Ammon's horn (tissue), 1 donor: Measurements from ENCODE around the gene CITED2.
"Not testable (repeated sequence)": the region's sequence is repeated elsewhere in the genome, so short reads cannot be mapped to it uniquely, and the experiment has no call there.

ENCODE experiments used
- DNase-seq: peaks from one replicate; pipeline ENCODE4 v3.0.0-alpha.2; 2016; ENCODE audit warnings: low spot score

The CITED2 gene, protein sequence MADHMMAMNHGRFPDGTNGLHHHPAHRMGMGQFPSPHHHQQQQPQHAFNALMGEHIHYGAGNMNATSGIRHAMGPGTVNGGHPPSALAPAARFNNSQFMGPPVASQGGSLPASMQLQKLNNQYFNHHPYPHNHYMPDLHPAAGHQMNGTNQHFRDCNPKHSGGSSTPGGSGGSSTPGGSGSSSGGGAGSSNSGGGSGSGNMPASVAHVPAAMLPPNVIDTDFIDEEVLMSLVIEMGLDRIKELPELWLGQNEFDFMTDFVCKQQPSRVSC

DNA sequence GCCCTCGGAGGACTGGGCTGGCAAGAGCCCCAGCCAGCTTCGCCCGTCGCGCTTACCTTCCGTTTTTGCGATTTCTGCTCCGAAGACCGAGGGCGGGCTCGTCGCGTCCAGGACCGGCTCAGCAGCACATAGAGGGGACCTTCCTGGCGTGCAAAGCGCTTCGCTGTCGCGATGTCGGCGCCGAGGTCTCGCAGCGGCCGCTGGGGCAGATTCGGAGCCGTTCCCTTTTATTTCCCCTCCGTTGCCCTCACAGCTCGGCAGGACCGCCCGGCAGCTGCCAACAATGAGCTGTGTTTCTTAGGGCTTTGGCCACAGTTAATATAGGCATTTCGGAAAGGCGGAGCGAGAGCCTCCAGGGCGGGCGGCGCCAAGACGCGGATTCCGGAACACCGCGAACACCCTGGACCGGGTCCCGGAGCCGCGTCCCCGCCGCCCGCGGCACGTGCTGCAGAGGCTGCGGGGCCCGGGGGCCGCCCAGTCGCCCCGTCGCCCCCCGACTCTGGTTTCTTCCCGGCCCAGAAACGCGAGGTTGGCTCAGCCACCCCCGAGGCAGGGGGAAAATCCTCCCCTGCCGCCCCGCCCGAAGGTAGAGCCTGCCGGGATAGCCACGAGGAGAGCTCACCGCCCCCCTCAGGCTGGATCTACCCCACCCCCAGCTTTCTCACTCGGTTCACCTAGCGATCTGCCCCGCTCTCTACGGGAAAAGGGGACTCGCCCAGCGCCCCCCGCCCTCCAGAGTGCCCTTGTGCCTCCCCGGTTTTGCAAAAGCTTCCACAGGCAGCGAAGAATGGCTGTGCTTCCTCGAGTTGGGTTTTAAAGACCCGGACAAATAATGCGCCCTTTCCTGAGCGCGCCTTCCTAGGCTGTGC, at the start of gene CITED2:
Gene CITED2, minus strand, starts transcription at position 292 of the 869 bp plus-strand sequence. CDS start 704 bp downstream, outside the sequence.
- DNase-seq, result peak; percentile 94

DNA sequence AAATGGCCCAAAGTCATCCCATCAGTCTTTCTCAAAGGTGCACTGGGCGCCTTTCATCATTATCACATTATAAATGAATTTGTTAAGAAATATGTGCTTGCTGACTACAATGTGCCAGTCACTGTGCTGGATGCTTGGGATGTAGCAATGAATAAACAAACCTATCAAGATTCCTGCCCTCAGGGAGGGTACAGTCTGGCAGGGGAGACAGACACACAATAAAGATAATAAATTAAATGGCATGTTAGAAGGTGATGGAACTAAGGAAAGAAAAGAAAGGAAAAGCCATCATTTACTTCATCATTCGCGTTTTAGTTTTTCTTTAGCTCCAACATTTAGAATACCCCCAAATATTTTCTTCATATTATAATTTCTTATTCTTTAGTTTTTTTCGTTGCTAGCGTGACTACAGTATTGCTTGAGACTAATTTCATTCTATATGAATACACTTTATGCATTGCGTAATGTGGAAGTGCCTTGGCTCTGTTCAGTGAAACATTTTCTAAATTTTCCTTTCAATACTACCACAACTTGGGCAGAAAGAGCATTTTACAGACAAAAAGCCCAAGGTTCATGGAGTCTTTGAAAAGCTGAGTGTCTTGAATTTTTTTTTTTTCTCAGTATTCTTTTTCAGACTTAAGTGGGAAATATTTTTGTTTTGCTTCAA, 48.7 kb upstream of the CITED2 start:
- DNase-seq, result no peak

DNA sequence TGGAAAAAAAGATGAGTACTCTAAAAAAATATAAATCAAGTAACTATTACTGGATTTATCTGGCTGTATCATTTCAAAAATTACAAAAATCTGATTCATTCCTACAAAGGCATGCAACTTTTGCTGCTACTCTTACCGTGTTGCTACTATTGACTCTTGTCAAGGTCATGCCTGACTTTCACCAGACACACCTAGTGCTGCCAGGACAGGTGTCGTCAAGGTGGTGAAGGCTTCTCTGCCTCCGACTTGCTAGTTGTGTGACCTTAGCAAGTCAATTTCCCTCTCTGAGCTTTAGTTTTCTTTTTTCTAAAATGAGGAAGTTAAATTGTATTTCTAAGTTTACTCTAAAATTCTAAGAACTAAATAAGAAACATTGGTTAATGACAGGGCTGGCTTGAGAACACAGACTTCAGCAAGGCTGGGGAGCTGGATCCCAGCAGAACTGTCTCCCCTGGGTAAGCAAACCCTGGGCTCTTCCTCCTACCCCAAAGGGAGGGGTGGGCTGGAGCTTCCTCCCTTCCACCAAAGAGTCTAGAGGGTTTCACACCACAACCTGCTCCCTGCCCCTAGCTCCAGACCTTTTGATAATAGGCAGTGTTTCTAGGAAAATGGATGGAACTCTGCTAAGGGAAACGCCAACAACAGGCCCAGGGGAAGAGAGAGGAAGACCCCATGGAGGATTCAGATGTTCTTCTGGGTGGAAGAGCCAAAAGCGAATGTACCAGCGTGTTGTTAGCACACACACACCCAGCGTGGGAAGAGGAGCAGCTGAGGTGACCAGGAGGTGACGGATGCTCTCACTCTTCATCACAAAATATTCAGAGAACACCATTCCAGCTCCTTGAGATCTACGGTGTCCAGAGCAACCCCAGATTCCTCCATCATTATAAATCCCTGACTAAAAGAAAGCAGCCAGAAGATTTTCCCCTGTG, 47.9 kb upstream of the CITED2 start:
- DNase-seq, result no peak

DNA sequence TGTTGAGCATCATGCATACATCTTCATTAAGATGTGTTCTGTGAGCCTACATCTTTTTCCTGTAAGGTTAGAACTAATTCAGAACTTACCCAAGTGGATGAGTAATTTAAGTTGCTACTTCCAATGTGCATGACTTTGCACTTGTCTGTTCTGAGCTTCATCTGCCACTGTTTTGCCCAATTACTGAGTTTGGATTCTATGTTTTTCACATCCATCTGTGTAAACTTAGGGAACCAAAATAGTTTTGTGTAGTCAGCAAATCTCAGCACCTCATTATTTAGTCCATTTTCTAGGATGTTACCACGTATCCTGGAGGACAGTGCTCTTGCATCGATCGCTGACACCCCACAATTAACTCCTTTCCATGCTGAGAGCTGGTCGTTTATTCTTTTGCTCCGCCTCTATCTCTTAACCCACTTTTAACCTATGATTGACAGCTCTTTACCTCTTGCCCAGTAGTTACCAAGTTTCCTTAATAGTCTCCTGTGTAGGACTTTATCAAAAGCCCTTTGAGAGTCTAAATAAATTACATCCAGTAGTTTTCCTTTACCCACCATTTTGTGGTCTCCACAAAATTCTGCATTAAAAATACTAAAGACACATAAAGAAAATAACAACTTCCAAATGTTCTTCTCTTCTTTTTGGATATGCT, 44.2 kb upstream of the CITED2 start:
- DNase-seq, result peak; percentile 5

DNA sequence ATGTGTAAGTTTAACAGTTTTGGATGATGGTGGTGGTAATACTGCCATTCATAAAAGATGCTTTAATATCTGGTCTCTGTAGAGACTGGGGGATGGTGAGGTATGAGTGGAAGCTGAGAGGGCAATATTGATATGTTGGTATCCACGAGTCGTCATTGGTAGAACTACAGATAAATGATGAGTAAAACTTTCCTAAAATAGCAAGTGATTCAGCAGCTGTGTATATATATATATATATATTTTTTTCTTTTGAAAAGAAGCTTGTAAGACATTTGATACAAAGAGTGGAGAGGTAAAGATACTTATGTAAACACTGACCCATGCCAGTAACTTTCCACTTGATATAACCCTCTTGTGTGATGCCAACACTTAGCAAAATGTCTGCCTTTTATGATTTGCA, 41.7 kb upstream of the CITED2 start:
- DNase-seq, result no peak

DNA sequence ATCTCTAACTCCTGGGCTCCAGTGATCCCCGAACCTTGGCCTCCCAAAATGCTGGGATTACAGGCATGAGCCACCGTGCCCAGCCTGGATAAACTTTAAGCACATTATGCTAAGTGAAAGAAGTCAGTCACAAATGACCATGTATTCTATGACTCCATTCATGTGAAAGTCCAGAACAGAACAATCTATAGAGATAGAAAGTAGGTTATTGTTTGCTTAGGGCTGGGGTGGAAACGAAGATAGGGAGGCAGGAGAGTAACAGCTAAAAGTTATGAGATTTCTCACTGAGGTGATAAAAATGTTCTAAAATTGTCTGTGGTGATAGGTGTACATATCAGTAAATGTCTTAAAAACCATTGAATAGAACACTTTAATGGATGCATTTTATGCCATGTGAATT, 40.9 kb upstream of the CITED2 start:
- no peak for DNase-seq

DNA sequence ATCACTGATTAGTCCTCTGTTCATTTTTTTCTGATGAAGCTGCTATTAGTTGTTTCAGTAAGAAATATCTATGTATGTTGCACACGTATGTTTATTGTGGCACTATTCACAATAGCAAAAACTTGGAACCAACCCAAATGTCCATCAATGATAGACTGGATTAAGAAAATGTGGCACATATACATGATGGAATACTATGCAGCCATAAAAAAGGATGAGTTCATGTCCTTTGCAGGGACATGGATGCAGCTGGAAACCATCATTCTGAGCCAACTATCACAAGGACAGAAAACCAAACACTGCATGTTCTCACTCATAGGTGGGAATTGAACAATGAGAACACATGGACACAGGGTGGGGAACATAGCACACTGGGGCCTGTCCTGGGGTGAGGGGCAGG, 37.7 kb upstream of the CITED2 start:
- not testable (repeated sequence) for DNase-seq

DNA sequence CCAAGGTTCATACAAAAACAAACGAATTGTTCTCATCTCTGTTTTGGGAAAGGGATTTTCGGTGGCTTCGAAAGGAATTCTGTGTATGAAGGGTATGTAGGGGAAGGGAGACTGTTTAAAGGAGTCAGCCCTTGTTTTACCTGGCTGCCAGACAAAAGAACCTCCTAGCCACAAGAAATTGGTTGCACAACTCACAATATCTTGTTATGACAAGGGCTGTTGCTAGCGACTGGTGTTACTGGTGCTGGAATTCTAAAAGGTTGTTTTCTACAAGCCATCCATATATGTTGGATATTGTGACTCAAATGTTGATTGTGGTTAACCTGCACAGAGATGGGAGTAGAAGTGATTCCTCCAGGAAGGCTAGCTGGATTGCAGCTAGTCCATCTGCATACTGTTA, 34.6 kb upstream of the CITED2 start:
- no peak for DNase-seq

DNA sequence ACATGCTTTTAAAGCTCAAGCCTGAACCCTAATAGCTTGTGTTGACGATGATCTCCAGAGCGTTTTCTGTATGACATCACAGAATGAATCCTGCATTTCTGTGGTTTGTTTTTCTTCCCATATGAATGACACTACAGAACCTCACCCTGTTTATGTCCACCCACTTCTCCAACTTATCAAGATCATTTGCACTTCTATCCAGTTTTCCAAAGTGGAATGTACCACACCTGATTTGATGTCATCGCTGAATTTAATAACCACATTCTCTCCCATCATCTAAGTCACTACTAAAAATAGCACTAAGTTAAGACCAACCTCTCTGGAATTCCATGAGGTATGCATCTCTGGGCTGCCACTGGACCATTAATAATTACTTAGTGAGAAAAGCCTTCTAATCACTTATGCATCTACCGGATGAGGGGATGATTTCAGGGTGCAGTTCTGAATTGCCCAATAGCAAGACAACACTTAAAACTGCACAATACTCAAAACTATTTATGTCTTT, 33.3 kb upstream of the CITED2 start:
- DNase-seq, result no peak

DNA sequence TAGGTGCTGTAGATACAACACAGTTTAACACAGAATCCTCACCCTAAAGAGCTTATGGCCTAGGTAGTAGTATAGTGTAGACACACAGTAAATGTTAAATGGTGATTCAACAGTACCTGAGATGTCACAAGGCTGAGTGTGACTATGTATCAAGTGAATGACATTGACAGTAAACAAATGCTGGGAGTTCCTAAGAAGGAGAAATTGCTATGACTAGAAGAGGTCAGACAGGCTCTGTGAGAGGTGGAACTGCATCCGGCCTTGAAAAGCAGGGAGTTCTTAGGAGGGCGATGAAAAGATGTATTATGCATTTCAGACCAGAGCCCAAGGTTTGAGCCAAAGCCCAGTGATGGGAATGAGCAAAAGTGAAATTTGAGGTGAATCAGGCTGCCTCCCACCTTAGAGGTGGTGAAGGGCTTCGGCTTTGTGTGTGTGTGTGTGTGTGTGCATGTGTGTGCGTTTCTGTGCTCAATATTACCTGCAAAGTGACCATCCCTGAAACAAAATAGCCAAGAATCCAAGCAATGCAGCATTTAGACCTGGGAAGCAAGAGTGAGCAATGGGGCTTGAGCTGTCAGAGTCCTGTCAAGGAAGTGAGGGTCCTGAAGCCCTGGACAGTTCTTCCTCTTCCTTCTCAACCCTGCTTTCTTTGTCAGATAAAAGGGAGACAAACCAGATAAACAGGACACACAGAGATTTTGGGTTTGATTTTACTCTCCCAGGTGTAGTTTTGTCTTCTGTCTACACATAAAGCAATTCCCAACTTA, 32.3 kb upstream of the CITED2 start:
- no peak for DNase-seq

DNA sequence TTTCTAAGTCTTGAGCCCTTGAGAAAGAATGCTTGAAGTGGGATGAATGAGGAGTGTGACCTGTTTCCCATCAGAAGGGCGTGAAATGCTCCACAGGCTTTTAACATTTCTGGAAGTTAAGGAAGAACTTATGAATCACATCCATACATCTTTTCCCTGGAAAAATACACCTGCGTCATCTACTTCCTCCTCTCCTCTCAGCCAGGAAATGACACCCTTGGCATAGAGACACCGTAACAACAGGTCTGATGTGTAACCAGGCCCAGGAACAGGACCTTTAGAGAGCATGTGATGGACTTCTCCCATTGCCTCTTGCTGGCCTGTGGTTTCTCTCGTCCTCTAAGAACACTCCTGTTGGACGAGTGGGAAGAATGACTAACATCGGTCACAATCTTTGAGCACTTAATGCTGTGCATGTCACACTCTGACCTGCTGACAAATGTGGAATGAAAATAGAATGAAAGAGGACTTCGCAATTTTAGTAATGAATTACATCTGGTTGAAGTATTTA, 28.5 kb upstream of the CITED2 start:
- DNase-seq, result no peak

DNA sequence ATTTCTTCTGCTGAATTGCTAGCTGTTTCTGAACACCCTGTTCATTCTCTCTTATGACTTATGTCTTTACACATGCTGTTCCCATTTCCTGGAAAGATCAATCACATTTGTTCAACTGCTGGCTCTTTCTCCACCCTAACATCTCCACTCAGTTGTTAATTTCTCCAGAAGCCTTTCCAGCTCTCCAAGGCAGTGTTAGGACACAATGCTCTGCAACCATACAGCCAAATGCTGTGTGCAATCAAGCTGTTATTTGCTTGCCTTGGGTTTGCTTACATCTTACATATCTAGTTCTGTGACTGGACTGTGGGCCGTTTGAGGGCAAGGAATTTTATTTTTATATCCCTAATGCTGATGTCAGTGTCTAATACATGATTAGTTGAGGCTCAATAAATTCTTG, 24.2 kb upstream of the CITED2 start:
- DNase-seq, result no peak

DNA sequence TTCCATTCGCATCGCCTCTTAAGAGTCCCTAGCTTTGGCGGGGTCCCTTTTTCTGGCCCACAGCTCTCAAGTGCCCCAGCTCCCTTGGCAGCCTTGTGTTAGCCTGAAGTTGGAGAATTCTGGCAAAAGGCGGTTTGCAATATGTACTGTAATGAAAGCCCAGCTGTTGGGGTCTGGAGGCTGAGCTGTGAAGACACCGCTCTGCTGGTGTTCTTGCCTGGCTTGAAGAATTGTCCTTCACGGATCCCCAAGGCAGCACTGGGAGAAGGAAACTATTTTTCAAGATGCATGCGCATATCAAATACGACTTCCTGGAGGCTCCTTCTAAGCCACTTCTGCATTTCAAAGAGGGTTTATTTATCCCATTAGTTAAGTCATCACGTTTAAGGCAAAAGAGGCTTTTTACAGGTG, 21.4 kb upstream of the CITED2 start:
- DNase-seq, result no peak

DNA sequence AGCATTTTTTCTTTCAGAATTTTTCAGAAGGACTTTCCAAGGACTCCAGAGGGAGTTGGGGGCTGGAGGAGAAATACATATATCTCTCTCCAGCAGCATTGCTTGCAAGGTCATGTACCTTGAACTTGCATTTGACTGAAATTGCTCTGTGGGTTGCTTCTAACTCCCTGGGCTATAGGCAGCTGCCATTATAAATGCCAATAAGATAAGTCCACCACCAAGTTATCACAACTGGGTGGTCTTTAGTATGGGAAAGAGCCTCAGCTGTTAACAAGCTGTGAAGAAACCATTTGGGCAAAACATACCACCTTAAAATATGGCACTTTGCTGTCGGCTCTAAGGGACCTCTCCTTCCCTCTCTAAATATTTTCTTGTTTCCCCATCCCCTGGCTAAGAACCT, 20.9 kb upstream of the CITED2 start:
- DNase-seq, result no peak

DNA sequence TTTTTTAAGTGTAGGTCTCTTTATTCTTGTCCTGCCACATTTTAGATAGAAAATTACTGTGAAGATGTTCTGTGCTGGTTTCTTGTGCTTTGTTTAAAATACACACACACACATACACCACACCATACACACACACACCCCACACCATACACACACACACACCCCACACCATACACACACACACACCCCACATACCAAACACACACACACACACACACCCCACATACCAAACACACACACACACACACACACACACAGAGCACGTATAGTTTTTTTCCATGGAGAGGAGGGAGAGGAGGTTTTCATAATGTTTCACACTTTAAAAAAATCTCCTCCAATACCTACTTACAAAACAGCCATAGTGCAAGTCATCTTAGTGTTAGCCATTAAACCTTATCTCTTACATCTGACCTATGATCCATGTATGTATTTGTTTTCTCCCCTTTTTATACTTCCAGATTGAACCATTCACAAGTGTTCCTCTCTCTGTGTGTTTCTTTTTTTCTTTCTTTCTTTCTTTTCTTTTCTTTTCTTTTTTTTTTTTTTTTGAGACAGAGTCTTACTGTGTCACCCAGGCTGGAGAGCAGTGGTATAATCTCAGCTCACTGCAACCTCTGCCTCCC, 19.7 kb upstream of the CITED2 start:
- no peak for DNase-seq

DNA sequence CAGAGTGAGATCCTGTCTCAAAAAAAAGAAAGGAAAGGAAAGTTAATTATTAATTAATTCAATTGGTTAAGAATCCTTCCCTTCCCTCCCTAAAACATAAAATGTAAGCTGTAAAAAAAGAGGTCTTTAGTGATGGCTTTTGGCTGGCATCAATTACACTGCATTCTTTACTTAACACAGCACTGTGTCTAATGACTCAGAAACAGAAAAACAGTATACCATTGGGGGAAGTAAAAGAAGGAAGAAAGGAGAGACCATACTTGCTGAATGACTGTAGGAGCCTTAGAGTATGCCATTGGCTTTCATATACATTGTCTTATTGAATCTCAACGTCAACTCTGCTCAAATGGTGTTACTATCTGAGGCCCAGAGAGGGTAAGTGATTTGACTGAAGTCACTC, 18.3 kb upstream of the CITED2 start:
- no peak for DNase-seq

DNA sequence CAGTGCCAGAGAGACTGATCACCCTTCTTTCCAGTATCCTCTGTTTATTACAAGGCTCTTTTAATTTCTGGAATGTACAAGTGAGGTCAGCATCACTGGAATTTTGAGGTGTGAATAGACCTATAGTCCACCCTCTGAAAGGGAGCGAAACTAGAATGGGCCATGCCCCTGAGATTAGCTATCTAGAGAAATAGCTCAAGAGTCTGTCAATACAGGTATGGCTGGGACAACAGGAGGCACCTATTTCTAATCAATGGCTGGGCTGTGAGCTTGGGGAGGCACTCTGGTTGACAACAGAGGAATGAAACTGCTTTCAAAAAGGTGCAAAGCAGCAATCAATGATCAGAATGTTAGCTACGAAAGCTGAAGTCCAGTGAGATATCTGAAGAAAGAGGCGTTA, 17.3 kb upstream of the CITED2 start:
- DNase-seq, result no peak

DNA sequence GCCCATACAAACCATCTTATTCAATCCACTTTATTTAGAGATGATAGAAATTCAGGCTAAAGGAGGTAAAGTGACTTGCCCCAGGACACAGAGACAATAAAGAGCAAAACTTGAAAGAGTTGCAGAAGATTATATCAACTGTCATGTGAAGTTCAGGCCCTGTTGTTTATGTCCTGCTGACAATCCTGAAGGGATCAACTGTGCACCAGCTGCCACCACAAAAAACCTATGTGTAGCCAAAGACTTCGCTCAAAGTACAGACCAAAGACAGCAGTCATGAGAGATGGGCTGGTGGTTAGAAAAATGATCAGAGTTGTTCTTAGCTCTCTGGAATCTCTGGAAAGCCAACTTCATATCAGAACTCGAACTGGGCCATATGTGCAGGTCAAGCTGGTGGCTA, 16.0 kb upstream of the CITED2 start:
- DNase-seq, result no peak

DNA sequence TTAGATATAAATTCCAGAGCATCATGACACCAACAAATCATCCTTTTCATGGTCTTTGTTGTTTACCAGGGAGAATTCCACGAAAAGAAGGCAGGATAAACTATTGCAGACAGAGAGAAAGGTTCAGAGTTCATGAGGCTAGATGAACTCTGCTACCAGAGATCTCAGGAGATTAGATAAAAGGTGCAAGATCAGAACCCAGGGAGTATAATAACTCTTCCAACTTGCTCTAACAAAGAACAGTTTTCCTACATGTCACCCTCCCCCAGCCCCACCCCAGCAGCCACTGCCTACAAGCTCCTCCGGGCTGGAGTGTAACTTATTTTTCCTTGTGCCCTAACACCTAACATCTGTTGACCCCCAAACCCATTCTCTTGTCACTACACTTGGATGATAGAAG, 13.9 kb upstream of the CITED2 start:
- no peak for DNase-seq

DNA sequence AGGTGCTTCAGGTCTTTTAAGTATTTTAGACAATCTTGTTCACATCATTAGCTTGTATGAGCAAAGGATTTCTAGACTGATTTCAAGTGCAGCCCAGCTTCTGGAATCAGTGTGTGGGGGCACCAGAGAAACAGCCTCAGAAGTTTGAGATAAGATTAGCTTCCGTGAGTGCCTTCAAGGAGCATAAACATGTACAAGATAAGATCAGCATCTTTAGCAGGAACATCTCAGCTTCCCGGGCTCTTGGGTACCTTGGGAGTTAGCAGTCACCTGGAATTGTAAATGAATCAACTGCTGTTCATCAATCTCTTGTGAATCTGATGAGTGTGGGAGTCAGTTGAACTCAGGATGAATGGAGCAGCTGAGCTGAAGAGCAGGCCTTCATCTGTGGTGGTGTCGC, 12.0 kb upstream of the CITED2 start:
- DNase-seq, result no peak
